ENCODE data around the gene AOPEP.

DNA sequence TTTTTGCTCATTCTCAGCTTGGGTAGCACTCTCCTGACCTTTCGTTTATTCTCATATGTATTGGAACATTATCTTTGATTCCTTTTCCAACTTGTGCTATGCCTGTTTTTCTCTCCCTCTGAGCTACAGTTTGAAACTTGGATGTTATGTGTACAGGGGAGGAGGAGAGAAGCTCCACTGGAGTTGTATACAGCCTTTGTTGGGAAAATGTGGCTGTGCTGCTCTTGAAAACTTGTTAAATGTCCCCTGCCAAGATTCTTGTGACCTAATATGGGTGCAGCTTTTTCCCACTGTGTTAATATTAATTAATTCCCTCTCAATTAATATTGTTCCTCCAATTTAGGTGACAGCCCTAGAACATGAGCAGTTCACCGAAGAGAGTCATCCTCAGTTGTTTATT lies 235.4 kb downstream of the AOPEP start:
- TF ChIP-seq POLR2AphosphoS5 (IDR thresholded peaks at IDR 0.05; ENCODE audit: low read depth, low read length) = no peak
- TF ChIP-seq, protein P1, sequence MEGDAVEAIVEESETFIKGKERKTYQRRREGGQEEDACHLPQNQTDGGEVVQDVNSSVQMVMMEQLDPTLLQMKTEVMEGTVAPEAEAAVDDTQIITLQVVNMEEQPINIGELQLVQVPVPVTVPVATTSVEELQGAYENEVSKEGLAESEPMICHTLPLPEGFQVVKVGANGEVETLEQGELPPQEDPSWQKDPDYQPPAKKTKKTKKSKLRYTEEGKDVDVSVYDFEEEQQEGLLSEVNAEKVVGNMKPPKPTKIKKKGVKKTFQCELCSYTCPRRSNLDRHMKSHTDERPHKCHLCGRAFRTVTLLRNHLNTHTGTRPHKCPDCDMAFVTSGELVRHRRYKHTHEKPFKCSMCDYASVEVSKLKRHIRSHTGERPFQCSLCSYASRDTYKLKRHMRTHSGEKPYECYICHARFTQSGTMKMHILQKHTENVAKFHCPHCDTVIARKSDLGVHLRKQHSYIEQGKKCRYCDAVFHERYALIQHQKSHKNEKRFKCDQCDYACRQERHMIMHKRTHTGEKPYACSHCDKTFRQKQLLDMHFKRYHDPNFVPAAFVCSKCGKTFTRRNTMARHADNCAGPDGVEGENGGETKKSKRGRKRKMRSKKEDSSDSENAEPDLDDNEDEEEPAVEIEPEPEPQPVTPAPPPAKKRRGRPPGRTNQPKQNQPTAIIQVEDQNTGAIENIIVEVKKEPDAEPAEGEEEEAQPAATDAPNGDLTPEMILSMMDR (IDR thresholded peaks at IDR 0.05) = no peak
- TF ChIP-seq, protein P2, sequence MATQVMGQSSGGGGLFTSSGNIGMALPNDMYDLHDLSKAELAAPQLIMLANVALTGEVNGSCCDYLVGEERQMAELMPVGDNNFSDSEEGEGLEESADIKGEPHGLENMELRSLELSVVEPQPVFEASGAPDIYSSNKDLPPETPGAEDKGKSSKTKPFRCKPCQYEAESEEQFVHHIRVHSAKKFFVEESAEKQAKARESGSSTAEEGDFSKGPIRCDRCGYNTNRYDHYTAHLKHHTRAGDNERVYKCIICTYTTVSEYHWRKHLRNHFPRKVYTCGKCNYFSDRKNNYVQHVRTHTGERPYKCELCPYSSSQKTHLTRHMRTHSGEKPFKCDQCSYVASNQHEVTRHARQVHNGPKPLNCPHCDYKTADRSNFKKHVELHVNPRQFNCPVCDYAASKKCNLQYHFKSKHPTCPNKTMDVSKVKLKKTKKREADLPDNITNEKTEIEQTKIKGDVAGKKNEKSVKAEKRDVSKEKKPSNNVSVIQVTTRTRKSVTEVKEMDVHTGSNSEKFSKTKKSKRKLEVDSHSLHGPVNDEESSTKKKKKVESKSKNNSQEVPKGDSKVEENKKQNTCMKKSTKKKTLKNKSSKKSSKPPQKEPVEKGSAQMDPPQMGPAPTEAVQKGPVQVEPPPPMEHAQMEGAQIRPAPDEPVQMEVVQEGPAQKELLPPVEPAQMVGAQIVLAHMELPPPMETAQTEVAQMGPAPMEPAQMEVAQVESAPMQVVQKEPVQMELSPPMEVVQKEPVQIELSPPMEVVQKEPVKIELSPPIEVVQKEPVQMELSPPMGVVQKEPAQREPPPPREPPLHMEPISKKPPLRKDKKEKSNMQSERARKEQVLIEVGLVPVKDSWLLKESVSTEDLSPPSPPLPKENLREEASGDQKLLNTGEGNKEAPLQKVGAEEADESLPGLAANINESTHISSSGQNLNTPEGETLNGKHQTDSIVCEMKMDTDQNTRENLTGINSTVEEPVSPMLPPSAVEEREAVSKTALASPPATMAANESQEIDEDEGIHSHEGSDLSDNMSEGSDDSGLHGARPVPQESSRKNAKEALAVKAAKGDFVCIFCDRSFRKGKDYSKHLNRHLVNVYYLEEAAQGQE (IDR thresholded peaks at IDR 0.05; ENCODE audit: insufficient read depth in 1 of 2, low read depth in 2 of 2, low read length in 1 of 2) = no peak
- no peak for TF ChIP-seq SIN3A (IDR thresholded peaks at IDR 0.05; ENCODE audit: borderline replicate concordance, insufficient read depth, low read depth, low read length)
- no peak for TF ChIP-seq TCF7L2 (IDR thresholded peaks at IDR 0.05; ENCODE audit: low read depth, low read length)

Measured in Panc1 (cell line).